ENCODE results near the gene RELN.

The RELN gene

DNA sequence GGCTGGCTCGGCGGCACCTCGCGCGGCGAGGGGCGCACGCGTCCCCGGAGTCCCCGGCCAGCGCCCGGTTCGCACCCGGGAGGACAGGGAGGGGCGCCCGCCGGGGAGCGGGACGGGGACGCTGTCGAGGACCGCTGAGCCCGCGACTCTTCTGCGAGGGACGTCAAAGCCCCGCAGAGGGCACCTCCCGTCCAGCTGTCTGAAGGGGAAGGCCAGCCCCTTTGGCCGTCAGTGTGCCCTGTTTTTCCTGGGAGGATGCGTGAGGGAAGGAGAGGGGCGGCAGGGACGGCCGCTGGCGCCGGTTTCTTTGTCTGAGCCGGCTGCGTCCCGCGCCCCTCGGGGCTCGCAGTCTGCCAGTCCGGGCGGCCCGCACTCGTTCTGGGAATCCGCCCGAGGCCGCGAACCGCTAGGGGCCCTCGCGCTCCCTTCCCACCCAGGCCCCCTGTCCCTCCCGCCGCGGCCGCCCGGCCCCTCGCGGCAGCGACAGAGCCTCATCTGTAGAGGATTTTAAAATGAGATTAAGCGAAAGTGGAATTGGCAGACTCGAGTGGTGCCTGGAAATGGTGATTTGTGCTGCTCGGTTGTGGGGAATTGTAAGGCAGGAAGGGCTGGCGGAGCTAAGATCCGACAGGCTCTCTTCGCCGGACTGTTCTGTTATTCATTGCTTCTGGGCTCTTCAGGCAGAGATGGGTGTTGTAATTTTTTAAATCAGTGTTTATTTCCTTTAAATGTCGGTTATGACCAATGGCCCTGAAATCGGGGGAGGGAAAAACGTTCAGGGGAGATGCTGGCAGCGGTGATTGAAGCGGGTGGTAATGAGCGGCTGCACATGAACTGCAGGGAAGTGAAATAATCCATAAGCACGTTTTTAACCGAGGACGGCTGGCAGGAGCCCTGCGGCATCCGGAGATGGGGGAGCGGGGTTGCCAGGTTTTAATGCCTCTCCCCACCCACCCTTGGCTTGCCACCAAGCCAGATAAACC lies 618 bp upstream of the RELN start:
- peak; percentile 26 to 34 for DNase-seq

DNA sequence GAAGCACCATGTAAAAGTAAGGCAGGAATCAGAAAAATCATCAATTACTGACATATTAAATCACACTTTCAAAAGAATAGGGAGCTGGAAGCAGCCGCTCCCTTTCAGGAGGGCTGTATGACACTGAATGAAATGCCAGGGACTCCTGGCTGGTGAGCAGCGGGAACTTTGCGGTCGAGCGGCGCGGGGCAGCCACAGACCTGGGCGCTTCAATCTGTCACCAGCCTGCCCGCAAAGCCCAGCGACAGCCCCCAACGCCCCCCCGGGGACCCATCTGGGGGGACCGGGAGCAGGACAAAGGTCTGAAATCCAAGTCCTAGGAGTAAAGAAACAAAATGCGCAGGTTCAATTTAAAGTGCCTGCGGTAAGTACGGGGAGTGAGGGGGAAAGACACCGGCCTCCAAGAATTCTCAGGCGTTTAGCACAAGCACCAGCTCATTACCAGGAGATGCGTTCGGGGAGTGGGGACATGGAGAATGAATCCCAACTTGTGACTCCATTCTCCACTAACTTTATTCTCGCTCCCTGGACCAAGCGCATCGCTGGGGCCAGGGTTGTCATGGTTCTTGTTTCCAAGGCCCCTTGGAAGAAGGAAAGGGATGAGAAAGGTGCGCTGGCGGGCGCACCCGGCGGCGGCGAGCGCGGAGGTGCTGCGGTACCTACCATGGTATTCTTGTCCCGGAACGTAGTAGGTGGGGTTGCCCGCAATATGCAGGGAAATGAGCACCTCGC lies 824 bp downstream of the RELN start:
- DNase-seq, result no peak

DNA sequence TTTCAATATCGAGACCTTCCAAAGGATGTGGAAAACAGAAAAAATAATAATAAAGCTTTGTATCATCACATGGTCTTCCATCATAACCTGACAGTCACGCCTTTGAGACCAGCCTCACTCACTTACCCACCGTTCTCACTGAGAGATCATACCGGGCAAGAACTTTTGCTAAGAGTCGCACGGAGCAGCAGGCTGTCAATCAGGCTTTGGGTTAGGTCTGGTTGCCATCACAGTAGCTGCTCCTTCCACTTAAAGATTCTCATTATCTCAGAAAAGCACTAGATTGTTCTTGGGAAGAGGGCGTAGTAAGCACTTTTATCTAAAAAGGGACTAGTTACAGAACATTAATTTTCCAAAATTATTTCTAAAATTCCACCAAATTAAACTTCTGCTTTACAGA lies 2.0 kb downstream of the RELN start:
- DNase-seq, result no peak

DNA sequence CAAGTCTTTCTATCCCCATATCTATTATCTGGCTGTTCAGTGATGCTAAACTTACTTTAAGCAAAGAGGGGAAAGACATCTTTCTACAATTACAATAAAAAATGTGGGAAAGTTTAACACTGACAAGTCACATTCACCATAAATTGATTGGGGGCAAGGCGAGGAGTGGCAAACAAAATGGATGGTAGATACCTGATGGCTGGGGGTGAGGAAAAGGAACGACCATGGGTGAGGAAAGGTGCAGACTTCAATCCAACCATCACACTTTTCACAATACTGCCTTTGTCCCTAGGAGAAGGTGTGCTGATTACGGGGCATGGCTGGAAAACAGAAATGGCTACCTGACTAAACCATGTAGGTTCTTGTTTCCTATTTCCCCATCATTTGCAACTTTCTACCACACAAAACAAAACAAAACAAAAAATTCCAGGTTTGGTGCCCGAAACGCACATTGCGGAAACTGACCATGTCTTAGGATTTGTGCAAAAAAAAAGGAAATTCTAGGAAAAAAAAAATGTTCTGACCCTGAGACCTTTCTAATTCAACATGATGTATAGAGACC lies 3.8 kb downstream of the RELN start:
- DNase-seq, result no peak

DNA sequence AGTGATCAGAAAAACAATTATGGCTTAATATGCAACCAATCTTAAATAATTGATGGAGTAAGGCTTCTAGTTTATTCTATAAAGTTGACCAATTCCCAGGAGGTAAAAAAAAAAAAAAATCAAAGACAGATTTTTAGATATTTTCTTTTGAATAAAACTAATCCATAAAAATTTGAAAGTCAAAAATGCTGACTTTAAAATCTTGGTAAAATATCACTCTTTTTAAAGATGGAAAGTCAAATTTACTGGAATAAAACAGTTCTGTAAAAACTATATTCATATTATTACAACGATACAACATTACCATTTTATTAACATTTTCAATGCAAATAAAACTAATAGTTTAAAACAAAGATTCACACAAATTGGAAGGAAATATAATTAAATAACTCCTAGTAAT lies 5.4 kb downstream of the RELN start:
- DNase-seq, result no peak

DNA sequence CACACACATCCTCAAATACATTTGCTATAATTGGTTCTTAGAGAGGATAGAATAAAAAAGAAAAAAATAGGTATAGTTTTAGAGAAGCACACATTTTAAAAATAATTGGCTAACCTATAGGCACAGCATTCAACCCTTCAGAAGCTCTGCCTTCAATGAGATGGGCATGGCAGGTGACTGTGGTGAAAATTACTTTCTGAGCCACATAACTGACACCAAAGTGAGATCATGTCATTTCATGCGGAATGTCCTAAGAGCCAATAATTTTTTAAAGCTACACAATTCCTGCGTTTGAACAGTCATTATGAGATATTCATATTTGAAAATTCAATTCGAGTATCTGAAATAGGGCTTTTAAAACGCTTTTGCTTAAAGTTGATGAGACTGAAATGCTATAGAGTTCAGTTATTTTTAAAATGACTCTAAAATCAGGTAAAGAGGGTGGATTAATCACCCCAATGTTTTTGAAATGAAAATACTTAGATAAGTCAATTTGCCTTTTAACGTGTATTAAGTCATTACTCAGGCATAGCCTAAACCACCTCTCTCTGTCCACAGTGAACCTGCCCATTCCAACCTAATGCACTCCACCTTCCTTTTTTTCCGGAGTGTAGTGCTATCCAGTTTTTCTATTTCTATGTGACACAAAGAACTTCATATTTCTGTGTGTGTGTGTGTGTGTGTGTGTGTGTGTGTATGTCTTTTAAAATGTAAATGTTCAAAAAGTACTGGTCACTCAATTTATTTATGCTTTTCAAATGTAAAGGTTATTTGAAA lies 6.1 kb downstream of the RELN start:
- DNase-seq, result no peak

DNA sequence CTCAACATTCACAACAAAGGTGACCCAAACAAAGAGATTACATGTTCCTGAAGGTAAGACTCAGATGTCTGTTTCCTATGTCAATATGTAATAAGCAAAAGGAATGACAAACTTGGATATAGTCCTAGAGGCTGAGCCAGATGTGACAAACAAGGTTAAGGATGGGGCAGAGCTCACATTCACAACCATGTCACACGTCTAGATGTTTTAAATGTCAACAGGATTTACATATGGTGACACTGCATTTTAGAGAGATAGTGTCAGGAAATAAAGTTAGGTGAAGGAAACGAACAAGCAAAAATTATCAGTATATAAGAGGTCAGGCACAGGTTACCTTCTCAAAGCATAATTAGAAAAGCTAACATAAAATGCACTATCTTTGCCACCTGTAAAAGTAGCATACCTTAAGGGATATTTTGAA lies 8.4 kb downstream of the RELN start:
- DNase-seq, result no peak

DNA sequence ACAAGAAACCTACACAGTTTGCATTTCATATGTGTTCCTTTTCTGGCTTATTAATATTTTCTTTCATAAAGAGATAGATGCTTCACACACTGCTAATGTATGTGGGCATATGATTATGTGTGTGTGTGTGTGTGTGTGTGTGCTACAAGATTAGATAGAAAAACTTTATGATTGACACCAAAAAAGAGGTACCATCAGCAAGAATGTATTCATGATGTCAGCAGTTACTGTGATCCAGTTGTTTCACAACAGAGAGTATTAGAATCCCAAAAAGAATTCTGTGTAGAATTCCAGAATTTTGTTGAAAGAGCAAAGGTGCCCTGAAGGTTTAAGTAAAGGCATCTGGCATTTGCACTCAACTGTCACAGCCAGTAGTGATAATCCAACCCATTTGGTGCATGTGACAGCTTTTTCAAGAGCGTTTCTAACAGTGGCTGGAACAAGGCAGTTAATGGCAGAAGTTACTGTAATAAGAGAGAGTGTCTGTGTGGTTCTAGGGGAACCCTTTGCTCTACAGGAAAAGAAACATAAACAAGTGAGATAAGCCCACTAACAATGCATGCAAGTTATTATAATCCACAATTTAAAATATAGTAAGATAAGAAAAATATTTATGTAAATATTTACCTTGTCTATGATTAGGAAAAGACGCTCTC lies 16.6 kb downstream of the RELN start:
- no peak for DNase-seq

DNA sequence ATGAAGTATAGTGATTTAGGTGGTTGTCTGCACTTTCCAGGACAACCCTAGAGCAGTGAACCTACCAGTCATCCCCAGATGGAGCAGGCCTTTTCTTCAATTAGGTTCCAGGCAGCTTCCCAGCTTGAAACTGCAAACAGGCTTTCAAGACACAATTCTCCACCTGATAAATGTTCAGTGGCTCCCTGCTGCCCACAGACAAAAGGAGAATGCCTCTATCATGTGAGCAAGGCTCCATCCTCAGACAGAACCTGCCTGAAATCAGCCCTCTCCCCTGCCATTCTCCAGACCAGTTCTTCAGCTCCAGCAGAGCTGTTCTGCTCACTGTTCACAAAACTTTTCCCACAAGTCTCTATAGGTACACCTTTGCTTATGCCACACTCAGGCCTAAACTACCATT lies 22.1 kb downstream of the RELN start:
- DNase-seq, result no peak

DNA sequence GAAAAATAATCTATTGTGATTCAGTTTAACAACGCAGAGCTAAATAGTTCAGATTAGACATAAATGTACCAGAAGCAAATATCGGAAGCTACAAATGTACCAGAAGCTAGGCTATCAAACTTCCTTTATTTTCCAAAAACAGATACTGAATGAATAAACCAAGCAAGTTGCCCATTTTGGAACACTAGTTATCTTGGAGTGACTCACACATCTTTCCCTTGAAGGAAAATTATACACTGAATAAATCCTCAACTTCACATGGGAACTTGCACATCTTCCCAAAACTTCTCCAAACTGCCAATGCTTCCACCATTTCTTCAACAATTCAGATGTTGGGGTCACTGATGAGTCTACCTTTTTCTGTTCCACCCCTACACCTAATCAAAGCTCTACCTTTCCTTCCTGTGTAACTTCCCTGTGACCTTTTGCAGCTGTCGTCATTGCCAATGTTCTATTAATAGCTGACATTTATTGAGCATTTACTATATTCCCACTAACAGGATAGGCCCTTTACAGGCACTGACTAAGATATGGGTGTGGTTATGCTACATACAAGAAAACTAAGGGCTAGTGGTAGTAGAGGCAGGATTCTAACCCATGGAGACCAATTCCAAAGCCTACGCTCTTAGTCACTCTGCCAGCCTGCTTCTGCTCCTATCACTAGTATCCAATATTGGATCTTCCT lies 22.7 kb downstream of the RELN start:
- no peak for DNase-seq

DNA sequence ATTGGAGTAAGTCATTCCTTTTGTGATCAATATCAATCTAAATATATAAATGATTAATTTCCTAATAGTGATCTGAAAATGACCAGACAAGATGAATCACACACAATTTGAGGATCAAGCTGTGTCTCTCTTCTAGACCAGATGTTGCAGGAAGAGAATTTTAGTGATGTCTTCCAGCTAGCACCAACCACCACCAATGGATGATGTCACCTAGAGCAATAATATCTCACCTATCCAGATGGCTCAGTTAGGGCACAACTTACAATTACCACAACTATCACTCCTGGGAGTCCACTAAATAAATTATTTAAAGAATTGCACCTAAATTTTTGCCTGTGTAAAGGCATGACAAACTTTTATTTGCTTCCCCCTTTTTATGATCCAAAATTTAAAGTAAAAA lies 25.2 kb downstream of the RELN start:
- no peak for DNase-seq

DNA sequence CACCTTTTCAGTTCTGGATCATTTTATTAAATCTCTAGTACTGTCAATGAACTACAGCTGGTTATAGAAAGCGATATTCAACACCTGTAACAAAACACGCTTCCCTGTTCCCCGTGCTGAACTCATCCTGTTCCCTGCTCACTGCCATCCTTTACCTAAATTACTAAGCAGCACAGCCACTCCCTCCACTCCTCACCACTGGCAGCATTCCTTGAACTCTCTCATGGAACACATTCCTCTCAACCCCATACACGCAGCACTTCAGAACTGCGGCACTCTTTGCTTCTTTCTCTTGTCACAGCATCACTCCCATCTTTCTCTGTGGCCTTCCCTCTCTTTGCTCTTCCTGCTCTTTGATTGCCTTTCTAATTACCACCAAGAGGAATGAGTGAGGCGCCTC lies 27.4 kb downstream of the RELN start:
- DNase-seq, result no peak

DNA sequence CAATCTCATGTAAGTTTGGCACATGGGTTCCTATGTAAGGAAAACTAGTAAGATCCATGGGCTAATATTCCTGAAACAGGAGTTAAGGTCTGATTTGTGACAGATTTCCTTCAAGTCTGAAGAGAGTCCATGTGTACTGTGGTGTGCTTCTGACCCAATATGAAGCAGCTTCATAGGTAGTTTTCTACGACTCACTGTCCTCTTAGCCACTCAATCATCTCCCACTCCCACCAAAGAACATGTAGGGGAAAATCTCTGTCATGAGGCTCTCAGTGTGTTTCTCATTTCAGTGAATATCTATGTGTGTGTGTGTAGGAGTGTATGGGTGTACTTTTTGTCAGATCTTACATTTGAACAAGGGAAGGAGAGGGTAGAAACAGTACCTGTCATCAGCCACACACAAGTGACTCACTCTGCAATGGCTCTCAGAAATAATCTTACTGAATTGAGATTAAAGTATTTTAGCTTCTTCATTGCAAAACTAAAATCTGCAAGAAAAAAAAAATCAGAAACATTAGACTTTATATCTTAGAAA lies 31.1 kb downstream of the RELN start:
- no peak for DNase-seq

DNA sequence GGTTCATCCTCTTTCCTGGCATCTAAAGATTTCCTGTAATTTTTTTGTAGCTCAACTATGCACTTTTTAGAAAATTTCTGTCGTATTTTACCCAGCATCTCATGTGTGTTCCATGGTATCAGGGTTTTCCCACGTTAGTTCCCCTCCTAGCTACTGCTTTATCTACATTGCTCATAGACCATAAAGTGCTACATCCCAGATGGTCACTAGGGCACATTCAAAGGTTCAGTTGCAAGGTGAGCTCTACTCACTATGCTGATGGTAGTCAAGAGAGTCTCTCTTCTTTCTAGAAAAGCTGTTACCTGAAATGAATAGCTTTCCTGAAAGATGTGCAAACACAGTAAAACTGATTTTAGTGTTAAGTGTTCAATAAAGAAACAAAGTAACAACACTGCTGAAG lies 33.5 kb downstream of the RELN start:
- DNase-seq, result no peak

DNA sequence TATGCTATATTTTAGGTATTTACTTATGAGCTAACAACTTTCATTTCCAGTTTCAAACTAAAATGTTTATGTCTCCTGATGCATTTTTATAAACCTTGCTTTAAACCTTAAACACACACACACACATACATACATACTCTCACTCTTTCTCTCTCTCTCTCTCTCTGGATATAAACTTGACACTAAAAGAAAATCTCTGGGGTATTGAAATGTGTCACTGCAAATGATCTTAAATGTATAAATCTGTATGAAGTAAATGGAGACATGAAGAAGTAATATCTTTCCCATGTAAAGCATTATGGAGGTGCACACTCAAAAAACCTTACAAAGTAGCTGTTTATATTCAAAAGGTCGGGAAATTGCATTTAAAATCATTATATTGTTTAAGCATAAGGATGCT lies 37.0 kb downstream of the RELN start:
- no peak for DNase-seq

DNA sequence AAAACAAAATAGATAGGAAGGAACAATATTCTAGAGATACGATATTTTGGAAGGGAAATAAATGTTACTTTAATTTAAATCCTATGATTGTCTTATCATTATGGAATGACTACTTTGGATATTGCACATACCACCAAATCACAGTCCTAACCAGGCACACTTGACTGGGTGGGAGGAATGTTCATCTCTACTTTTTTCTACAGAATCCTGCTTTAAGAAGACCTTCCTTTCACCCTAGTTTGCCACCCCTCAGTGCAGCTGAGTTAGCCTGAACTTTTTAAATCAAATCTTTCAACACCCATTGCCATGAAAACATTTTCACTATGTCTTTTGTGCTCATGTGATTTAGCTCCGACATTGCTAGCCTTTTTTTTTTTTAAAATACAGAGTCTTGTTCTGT lies 38.1 kb downstream of the RELN start:
- no peak for DNase-seq

DNA sequence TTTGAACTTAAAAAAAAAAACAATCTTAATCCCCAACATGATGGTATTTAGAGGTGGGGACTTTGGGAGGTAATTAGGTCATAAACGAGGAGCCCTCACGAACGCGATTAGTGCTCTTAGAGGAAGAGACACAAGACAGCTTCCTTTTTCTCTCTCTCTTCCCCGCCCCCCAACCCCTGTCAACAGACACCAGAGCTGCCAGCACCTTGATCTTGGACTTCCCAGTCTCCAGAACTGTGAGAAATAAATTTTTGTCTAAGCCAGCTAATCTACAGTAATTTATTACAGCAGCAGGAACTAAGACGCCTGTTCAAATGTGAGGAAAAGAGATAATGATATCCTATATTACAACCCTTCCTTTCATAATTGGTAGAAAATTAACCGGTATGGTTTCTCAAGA lies 40.1 kb downstream of the RELN start:
- DNase-seq, result no peak

DNA sequence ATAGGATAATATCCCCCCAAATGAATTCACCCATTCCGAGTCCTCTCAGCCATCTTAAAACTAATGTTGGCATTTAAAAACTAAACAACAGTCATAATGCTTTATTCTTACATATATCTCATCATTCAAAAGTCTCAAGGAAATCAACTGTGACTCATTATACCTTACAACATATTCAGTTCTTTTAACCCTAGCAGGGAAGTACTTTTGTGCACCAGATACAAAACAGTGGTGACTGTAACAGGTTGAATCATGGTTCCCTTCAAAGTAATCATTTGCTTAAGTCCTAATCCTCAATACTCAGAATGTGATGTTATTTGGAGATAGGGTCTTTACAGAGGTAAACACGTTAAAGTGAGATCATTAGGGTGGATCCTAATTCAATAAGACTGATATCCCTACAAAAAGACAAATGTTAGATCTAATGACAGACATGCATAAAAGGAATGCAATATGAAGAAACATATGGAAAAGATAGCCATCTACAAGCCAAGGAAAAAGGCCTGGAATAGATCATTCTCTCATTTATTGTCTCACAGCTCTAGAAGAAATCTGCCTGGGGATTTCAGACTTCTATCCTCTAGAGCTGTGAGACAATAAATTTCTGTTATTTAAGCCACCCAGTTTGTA lies 42.3 kb downstream of the RELN start:
- no peak for DNase-seq

DNA sequence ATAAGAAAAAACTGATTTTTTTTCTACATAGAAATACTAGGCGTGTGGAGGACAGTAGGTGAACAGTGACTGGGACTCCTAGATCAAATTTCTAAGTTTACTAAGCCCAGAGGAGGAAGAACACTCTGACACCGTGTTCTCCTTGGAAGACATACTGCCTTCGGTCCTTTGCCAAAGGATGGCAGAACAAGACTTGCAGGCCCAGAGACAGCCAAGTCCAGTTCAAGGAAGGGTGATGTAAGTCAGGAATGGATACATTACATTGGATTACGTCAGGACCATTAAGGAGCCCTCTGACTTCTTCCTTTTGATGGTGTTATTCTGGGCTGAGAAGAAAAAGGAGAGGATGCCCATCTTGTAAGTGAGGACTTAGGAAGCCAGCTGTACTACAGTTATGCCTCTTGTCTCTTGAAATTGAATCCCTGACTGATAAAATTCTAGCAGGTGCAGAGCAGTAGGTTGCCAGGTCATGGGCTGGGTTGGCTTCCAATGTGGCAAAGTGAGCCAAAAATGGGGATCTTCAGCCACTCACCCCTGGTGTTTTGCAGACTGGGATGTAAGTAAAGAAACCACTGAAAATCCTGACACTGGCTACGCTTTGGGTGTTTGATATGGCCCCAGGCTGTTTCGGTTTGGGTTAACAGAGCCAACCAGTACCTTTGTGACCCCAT lies 45.1 kb downstream of the RELN start:
- DNase-seq, result no peak

DNA sequence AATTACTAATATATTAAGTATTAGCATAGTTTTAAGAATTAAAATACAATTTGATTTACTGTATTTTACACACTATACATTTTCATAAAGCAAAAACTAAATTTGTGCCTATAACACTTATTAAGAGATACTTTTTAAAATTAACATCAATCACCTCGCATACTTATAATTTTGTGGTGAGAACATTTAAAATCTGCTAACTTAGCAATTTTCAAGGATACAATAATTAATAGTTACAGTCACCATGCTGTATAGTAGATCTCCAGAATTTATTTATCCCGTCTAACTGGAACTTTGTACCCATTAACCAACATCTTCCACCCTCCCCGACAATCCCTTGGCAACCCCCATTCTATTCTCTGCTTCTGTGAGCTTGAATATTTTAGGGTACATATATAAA lies 47.5 kb downstream of the RELN start:
- no peak for DNase-seq
